K562 (cell line): ENCODE measurements around the gene BFSP2.

Experiments
- BACH1 ChIP-seq: fragments of 200-800 bp; sonication (Bioruptor generic); IDR thresholded peaks from 2 replicates; pipeline ENCODE4 v1.6.1; 2016; ENCODE audit warnings: missing genetic modification characterization, missing compliant biosample characterization
- CEBPB ChIP-seq: fragments of 450-650 bp; IDR thresholded peaks from 2 replicates; pipeline ENCODE4 v1.6.1; 2016; ENCODE audit warnings: missing genetic modification characterization, missing compliant biosample characterization
- CHD4 ChIP-seq: fragments of 200-600 bp; sonication (generic); IDR thresholded peaks from 3 replicates; pipeline ENCODE4 v1.6.1; 2012; ENCODE audit warnings: low read depth, mild to moderate bottlenecking, mixed read lengths, low read length, inconsistent platforms; ENCODE audit not compliant: insufficient read depth, insufficient replicate concordance, poor library complexity, severe bottlenecking
- GTF2F1 ChIP-seq: IDR thresholded peaks from 2 replicates; pipeline ENCODE4 v1.6.1; 2011; ENCODE audit warnings: low read depth, low read length, improper control_type of control experiment
- HDAC6 ChIP-seq: IDR thresholded peaks from 2 replicates; pipeline ENCODE4 v1.6.1; 2012; ENCODE audit warnings: low read depth, mild to moderate bottlenecking, control low read depth, inconsistent platforms, low read length, moderate library complexity
- KDM1A ChIP-seq, 2 experiments: fragments of 450-650 bp; IDR thresholded peaks; 2 replicates each; pipeline ENCODE4 v1.6.1; 2016; ENCODE audit warnings: mild to moderate bottlenecking in 2 of 2
- MEIS2 ChIP-seq: fragments of 450-650 bp; IDR thresholded peaks from 2 replicates; pipeline ENCODE4 v1.6.1; 2014; ENCODE audit warnings: mild to moderate bottlenecking; ENCODE audit not compliant: partially characterized antibody
- TF ChIP-seq, protein P1 (sequence below), 2 experiments: fragments of 450-650 bp; conservative IDR thresholded peaks; 2 replicates each; pipeline ENCODE4 v1.6.1; 2017; ENCODE audit warnings: mild to moderate bottlenecking in 2 of 2, moderate library complexity in 2 of 2
- TF ChIP-seq, protein P2 (sequence below), 2 experiments: fragments of 450-650 bp in 1 of 2; sonication (generic) in 1 of 2; formaldehyde crosslinking in 1 of 2; IDR thresholded peaks in 1 of 2; conservative IDR thresholded peaks in 1 of 2; 2 replicates each; pipeline versions ENCODE4 v1.6.1 to v1.8.1; 2016 to 2023; ENCODE audit warnings: mild to moderate bottlenecking in 2 of 2, moderate library complexity in 2 of 2, inconsistent platforms in 1 of 2, missing genetic modification reagents in 1 of 2

GRCh38 chr3:133504736-133505135 lies 104.9 kb downstream of the BFSP2 start:
- TF ChIP-seq, protein P1, sequence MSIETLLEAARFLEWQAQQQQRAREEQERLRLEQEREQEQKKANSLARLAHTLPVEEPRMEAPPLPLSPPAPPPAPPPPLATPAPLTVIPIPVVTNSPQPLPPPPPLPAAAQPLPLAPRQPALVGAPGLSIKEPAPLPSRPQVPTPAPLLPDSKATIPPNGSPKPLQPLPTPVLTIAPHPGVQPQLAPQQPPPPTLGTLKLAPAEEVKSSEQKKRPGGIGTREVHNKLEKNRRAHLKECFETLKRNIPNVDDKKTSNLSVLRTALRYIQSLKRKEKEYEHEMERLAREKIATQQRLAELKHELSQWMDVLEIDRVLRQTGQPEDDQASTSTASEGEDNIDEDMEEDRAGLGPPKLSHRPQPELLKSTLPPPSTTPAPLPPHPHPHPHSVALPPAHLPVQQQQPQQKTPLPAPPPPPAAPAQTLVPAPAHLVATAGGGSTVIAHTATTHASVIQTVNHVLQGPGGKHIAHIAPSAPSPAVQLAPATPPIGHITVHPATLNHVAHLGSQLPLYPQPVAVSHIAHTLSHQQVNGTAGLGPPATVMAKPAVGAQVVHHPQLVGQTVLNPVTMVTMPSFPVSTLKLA (conservative IDR thresholded peaks at IDR 0.05) = no peak
- no peak for TF ChIP-seq KDM1A (IDR thresholded peaks at IDR 0.05)
- no peak for TF ChIP-seq BACH1 (tag)
- no peak for TF ChIP-seq HDAC6
- TF ChIP-seq CEBPB (tag) = no peak
- TF ChIP-seq CHD4 = no peak
- TF ChIP-seq, protein P2, sequence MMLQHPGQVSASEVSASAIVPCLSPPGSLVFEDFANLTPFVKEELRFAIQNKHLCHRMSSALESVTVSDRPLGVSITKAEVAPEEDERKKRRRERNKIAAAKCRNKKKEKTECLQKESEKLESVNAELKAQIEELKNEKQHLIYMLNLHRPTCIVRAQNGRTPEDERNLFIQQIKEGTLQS (IDR thresholded peaks at IDR 0.05) = no peak
- TF ChIP-seq, protein P2 (CRISPR knock-in tag; conservative IDR thresholded peaks at IDR 0.05) = no peak
- TF ChIP-seq MEIS2 = no peak
- TF ChIP-seq GTF2F1 = no peak
